H1 (cell line): ENCODE data around the gene BPIFA2. TPM values are rescaled to one million over a fixed set of nuclear protein-coding genes. Genes with fewer than 3 reads are reported as not detected.

Experiments used
- BACH1 ChIP-seq: IDR thresholded peaks from 2 replicates; pipeline ENCODE4 v1.6.1; 2012; ENCODE audit warnings: low read length, improper control_type of control experiment
- CBX5 ChIP-seq: fragments of 300-800, 300-1000 bp; sonication (generic); IDR thresholded peaks from 2 replicates; pipeline ENCODE4 v1.7.1; 2016; ENCODE audit warnings: antibody characterized with exemption, low read length, low read depth
- CHD2 ChIP-seq: IDR thresholded peaks from 2 replicates; pipeline ENCODE4 v1.6.1; 2012; ENCODE audit warnings: low read length, improper control_type of control experiment
- CREB1 ChIP-seq: IDR thresholded peaks from 2 replicates; pipeline ENCODE4 v1.6.1; 2012; ENCODE audit warnings: inconsistent platforms
- MAFK ChIP-seq: IDR thresholded peaks from 2 replicates; pipeline ENCODE4 v1.6.1; 2012; ENCODE audit warnings: low read depth, mild to moderate bottlenecking, improper control_type of control experiment, low read length
- RAD21 ChIP-seq, 2 experiments: IDR thresholded peaks in 1 of 2; conservative IDR thresholded peaks in 1 of 2; 2 replicates each; pipeline ENCODE4 v1.6.1; 2011; ENCODE audit warnings: low read depth in 2 of 2, low read length in 2 of 2, improper control_type of control experiment in 1 of 2, inconsistent platforms in 1 of 2, mild to moderate bottlenecking in 1 of 2, moderate library complexity in 1 of 2
- TCF12 ChIP-seq: IDR thresholded peaks from 2 replicates; pipeline ENCODE4 v1.6.1; 2011; ENCODE audit warnings: low read depth, mild to moderate bottlenecking, low read length
- polyA plus RNA-seq, 7 experiments: library from polyadenylated mRNA; depleted of rRNA in 3 of 7; stranded (reverse) in 5 of 7; unstranded in 2 of 7; fragments of >200 nt in 5 of 7; fragments of 200-250 nt in 2 of 7; gene quantifications; 1 replicate in 5 of 7; 2 replicates in 1 of 7; 4 replicates in 1 of 7; pipeline versions ENCODE4 v1.2.1 to v1.2.3, GENCODE V29; 2011 to 2013; ENCODE audit warnings: missing spikeins in 2 of 7, mixed read lengths in 2 of 7
- total RNA-seq: library from RNA; stranded (reverse); fragmentation: NEBNext Ultra II Directional; extraction: Animal tissue kit (Norgen Biotek cat#: 25700); gene quantifications from 2 replicates; pipeline ENCODE4 v1.2.1, GENCODE V29; 2021

BPIFA2 gene
- total and polyA plus RNA-seq, 2 of the 8 experiments (the other 6 are each of a cell fraction or from before 2014, with no cell fraction given): not detected

DNA sequence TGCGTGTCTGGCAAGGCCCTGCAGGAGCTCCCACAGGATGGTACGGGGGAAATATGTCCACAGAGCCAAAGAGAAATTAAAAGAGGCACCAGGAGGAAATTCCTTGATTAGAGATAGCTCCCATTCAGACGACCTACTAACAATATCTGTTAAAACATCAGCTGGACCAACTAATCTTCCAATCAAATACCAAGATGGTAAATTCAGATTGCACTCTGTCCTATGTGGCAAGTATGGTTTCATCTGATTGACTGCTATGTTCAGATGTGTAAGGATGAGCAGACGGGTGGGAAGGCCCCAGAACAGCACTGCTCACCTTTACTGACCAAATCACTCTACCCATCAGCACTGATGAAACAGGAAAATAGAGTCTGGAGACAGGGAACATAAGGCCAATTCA, 19.5 kb downstream of the BPIFA2 start (continued):
- TF ChIP-seq RAD21 (IDR thresholded peaks at IDR 0.05 in 1 of 2, conservative IDR thresholded peaks at IDR 0.05 in 1 of 2; ENCODE audit: low read depth in 2 of 2, low read length in 2 of 2) (no peak), CBX5 (no peak), BACH1 (no peak), TCF12 (no peak), CREB1 (no peak), CHD2 (no peak), MAFK (no peak)
